GM21390 (cell line): ENCODE data around the gene PNPLA8.
"Not testable (repeated sequence)": the region's sequence is repeated elsewhere in the genome, so short reads cannot be mapped to it uniquely, and the experiment has no call there.

Source experiments
- ATAC-seq: cut with Tn5 transposase; IDR thresholded peaks from one replicate; pipeline ENCODE4 v1.9.1; 2021; ENCODE audit not compliant: unreplicated experiment

PNPLA8 gene

GRCh38 chr7:108484137-108484536, 41.8 kb downstream of the PNPLA8 start:
- no peak for ATAC-seq

- no peak for ATAC-seq
These were observed 45.6 kb downstream of the PNPLA8 start for GRCh38 chr7:108480311-108480710.

- ATAC-seq = no peak
These were observed 46.2 kb downstream of the PNPLA8 start for GRCh38 chr7:108479751-108480150.

- no peak for ATAC-seq
These were observed 46.8 kb downstream of the PNPLA8 start for GRCh38 chr7:108479118-108479517.

- ATAC-seq = no peak
These were observed 57.7 kb downstream of the PNPLA8 start for GRCh38 chr7:108468246-108468645.

- no peak for ATAC-seq
These were observed 58.5 kb downstream of the PNPLA8 start for GRCh38 chr7:108467391-108467790.

GRCh38 chr7:108466322-108466721, 59.6 kb downstream of the PNPLA8 start:
- ATAC-seq = not testable (repeated sequence)

- no peak for ATAC-seq
These were observed 61.2 kb downstream of the PNPLA8 start for GRCh38 chr7:108464743-108465142.

- no peak for ATAC-seq
These were observed 62.3 kb downstream of the PNPLA8 start for GRCh38 chr7:108463613-108464012.

GRCh38 chr7:108461840-108462239, 64.1 kb downstream of the PNPLA8 start:
- ATAC-seq = no peak

GRCh38 chr7:108460964-108461363, 65.0 kb downstream of the PNPLA8 start:
- no peak for ATAC-seq

GRCh38 chr7:108459922-108460551, 65.9 kb downstream of the PNPLA8 start:
- ATAC-seq = peak; percentile 39

GRCh38 chr7:108457871-108458270, 68.1 kb downstream of the PNPLA8 start:
- ATAC-seq = no peak

GRCh38 chr7:108456845-108457540, 68.9 kb downstream of the PNPLA8 start:
- no peak for ATAC-seq

GRCh38 chr7:108455998-108456677, 69.8 kb downstream of the PNPLA8 start, which contains the start of gene NRCAM:
Gene NRCAM (minus strand): TSS chr7:108456436. CDS start chr7:108240064, 216,372 bp downstream.
- ATAC-seq = peak; percentile 52

- ATAC-seq = peak; percentile 12
These were observed 70.4 kb downstream of the PNPLA8 start for GRCh38 chr7:108455551-108455997.

GRCh38 chr7:108454674-108455550, 71.0 kb downstream of the PNPLA8 start:
- no peak for ATAC-seq

- ATAC-seq = no peak
These were observed 71.6 kb downstream of the PNPLA8 start for GRCh38 chr7:108454317-108454673.

- ATAC-seq = no peak
These were observed 72.6 kb downstream of the PNPLA8 start for GRCh38 chr7:108453320-108453719.

GRCh38 chr7:108452707-108453106, 73.2 kb downstream of the PNPLA8 start:
- ATAC-seq = no peak

GRCh38 chr7:108451296-108451848, 74.6 kb downstream of the PNPLA8 start:
- no peak for ATAC-seq
